ENCODE measurements around the gene NOS1AP.
"Not testable (repeated sequence)": the region's sequence is repeated elsewhere in the genome, so short reads cannot be mapped to it uniquely, and the experiment has no call there.

NOS1AP gene

DNA sequence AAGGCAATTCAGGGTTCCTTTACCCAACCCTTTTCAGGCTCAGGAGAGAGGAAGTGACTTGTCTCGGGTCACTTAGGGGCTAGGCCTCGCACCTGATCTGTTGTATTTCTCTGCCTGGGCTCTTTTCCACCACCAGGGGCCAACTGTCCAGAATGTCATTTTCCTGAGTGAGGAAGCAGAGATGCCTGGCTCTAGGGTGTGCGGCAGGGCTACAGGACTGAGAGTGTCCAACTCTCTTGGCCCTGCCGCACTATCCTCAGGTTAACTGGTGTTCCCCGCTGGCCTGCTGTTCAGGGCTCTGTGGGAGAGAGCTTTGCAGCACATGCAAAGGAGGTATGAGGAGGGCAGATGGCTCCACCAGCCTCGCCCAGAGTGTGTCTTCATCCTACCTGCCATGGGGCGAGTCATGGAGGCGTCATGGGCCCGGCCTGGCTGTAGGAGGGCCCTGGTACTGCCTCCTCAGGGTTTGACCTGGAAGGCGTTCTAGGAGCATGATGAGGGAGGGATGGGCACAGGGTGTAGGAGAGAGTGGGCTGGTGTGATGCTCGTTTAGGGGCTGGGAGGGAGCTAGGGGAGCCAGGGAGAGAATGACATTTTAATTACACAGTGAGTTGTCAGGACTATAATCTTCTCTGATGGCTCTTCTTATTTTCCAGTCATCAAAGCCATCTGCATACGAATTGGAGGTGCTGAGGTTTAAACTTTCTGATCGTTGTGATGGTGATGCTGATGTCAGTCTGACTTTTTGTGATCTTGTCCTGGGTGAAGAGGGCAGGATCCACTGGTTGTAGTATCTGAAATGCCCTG lies 128.3 kb downstream of the NOS1AP start:
- DNase-seq: no peak

DNA sequence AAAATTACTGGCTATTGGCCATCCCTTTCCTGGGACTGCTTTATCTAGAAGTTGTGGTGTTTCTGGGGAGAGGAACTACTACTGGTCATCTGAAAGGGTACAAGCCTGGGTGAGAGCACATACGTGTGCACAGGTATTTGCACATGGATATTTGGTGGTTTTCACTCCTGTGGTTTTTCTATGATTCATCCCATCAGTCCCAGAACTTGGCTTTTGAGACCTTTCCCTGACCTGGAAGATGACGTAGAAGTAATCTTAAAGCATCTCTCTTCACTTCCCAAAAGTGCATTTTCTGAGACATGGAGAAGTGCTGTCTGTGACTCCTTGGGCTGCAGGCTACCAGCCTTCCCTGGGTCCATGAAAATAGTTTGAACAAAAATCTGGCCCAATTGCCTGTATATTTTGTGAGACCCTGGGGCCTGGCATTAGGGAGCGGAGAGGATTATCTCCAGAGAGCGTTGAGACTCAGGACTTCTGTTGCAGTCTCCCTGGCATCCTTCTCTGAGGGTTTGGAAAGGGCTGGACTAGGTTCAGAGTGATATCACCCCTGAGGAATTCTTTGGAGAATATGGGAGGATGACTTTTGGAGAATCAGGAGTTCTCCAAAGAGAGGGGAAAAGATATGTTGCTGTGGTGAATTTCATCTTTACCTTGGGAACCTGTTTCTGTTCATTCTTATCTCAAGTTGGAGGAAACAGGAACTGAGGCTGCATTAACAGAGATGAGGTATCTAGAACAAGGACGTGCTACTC lies 130.8 kb downstream of the NOS1AP start:
- DNase-seq: no peak

DNA sequence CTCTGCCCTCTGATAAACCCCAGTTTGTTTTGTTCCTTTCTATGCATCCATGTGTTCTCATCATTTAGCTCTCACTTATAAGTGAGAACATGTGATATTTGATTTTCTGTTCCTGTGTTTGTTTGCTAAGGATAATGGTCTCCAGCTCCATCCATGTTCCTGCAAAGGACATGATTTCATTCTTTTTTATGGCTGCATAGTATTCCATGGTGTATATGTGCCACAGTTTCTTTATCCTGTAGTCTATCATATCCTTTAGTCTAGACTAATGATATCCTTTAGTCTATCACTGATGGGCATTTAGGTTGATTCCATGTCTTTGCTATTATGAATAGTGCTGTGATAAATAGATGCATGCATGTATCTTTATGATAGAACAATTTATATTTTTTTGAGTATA lies 131.6 kb downstream of the NOS1AP start:
- DNase-seq: not testable (repeated sequence)

GRCh38 chr1:162204129-162204822 lies 134.8 kb downstream of the NOS1AP start:
- no peak for DNase-seq

GRCh38 chr1:162204823-162205155 lies 135.3 kb downstream of the NOS1AP start:
- DNase-seq: no peak

DNA sequence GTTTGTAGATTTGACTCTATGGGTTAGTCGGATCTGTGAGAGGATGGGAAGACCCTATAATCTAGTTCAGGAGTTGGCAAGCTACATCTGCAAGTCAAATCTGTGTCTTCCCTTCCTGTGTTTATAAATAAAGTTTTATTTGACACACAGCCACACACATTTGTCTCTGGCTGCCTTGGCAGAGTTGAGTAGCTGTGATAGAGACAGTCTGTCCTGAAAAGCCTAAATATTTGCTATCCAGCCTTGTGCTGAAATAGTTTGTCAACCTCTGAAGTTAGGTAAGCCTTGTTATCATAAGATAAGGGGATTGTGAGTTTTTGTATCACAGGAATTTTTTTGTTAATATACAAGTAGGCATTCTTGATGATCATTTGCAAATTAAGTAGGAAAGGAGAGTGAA lies 136.8 kb downstream of the NOS1AP start:
- no peak for DNase-seq

- DNase-seq: no peak
Observed at GRCh38 chr1:162206749-162207635, 137.5 kb downstream of the NOS1AP start.

GRCh38 chr1:162207862-162208261 lies 138.4 kb downstream of the NOS1AP start:
- no peak for DNase-seq

GRCh38 chr1:162210196-162210595 lies 140.7 kb downstream of the NOS1AP start:
- no peak for DNase-seq

DNA sequence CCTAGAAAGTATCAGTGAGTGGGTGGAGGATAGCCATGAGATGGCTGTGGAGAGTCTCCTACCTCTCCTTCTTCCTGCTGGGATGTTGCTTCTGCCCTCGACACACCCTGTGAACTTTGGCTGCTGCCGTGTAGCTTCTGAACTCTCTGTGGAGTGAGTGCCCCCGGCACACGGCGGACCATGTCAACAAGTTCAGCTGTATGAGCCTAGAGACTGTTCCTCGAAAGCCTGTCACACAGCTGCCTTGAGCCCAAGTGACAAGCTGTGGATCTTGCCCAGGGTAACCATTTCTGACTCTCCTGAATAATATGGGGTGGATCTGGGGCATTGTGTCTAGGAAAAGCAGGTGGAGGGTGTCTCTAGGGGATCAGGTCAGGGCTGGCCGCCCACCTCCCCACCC lies 143.2 kb downstream of the NOS1AP start:
- DNase-seq: no peak

- no peak for DNase-seq
Observed at GRCh38 chr1:162213281-162213912, 143.9 kb downstream of the NOS1AP start.

- DNase-seq: no peak
Observed at GRCh38 chr1:162214202-162214601, 144.7 kb downstream of the NOS1AP start.

DNA sequence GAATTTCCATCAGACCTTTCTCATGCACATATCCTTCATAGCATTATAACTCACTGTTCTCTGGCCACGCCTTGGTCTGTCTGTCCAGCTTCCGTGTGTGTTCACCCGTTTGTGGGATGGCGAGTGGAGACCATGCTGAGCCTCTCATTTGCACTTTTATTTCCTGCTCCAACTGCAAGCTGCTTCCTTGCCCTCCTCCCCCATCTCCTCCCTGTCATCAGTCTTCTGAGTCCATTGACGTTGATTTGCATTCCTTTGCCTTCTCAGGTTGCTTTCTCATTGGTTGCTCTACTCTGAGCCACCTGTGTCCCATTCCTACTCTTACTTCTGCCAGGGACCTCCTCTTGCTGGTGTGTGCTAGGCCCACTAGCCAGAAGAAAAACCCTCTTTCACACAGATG lies 146.4 kb downstream of the NOS1AP start:
- DNase-seq: no peak

DNA sequence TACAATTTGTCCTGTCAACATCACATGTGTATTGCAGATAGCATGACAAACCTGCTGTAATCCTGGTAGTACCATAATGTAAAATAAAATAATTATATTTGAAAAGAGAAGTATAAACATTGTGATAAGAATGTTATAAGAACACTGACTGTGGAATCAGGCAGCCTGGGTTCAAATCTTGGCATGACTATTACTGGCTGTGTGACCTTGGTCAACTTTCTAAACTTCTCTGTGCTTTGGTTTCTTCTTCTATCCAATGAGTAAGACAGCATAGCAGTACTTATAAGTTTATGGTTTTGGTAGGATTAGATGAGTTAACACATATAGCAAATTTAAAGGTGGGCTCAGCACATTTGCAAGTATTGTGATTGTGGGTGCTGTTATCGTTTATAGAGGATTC lies 147.1 kb downstream of the NOS1AP start:
- DNase-seq: no peak

- DNase-seq: no peak
Observed at GRCh38 chr1:162217706-162218105, 148.2 kb downstream of the NOS1AP start.

DNA sequence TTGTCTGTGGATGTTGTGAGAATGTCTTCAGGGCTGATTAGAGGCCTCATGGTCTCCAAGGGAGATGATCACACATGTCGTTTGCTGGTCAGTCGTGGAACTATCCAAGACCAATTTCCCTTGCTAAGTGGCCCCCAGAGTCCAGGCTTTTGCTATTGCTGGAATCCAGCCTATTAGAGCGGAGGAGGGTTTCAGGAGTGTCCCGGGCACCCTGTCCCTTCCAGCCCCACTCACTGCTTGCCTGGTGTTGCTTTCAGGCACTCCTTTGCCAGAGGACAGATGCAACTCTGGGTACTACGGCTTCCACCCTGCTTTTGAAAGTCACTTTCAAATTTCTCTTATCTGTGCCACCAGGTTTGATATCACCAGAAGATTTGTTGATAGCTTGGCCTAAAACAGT lies 149.1 kb downstream of the NOS1AP start:
- DNase-seq: no peak

GRCh38 chr1:162218975-162219374 lies 149.5 kb downstream of the NOS1AP start:
- no peak for DNase-seq

GRCh38 chr1:162219461-162219860 lies 150.0 kb downstream of the NOS1AP start:
- no peak for DNase-seq

DNA sequence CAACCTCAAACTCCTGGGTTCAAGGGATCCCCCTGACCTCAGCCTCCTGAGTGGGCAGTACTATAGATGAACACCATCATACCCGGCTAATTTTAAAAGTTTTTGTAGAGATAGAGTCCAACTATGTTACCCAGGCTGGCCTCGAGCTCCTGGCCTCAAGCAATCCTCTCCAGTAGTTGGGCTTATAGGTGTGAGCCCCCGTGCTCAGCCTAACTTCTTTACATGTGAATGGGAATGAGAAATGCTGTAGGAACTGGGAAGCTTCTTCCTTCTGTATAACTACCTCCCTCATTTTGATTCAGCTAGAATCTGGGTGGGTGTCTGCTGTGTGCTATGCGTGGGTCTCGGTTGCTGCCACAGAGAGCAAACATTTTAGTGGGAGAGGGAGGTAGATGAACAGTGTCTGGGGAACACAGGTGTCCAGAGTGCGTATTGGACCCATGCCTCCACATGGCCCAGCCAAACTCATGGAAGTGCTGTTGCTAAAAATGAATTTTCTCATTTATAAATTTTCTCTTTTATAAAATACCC lies 150.6 kb downstream of the NOS1AP start:
- DNase-seq: no peak

- no peak for DNase-seq
Observed at GRCh38 chr1:162222014-162222413, 152.5 kb downstream of the NOS1AP start.

DNA sequence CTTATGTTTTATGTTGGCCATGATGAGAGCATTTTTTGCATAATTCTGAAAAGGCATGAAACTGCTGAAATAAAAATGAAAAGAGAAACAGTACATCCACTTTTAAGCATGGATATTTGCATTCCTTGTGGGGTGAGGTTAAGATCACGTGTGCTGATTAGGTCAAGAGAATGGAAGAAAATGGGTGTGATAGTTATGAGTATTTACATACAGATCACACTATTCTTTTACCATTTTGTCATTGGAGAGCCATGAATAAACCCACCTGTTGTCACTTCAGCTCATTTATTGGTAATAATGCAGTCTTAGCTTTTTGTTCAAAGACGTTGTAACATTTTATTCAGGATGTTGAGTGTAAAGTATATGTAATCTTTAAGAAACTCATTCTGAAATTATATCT lies 153.2 kb downstream of the NOS1AP start:
- DNase-seq: no peak

DNA sequence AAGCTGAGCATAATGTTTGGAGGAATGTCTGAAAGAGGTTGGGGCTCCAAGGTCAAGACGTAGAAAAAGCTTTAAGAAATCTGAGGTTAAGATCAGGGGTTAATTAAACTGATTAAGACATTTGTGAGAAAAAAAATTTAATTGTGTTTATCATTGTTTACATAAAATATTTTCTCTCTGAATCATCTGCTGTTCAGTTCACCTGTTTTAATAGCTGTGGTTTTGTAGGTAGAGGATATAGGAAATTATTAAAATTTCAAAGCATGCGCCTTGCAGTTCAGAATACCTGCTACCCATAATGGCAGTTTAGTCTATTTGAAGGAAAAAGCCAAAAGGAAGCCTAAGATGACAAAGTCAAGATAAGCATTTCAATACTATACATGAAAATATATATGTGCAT lies 154.0 kb downstream of the NOS1AP start:
- no peak for DNase-seq

Measured in fibroblast of skin of right quadriceps (primary cell).